LHCN-M2 (cell line): ENCODE measurements around the gene WASF3. TPM values are rescaled to one million over a fixed set of nuclear protein-coding genes. Genes with fewer than 3 reads are reported as not detected.
A peak's percentile ranks its signal among the peaks of the same experiment; 100 is the strongest.

Experiments used
- DNase-seq: peaks from one replicate; pipeline ENCODE4 v3.0.0-alpha.2; 2012; ENCODE audit warnings: low read depth
- total RNA-seq: library from RNA; depleted of rRNA; stranded (reverse); fragments of >200 nt; gene quantifications from 2 replicates; pipeline ENCODE4 v1.2.3, GENCODE V29; 2014

Gene WASF3
- total RNA-seq, 1 experiment from 2014 or later, result 8.3 TPM

DNA sequence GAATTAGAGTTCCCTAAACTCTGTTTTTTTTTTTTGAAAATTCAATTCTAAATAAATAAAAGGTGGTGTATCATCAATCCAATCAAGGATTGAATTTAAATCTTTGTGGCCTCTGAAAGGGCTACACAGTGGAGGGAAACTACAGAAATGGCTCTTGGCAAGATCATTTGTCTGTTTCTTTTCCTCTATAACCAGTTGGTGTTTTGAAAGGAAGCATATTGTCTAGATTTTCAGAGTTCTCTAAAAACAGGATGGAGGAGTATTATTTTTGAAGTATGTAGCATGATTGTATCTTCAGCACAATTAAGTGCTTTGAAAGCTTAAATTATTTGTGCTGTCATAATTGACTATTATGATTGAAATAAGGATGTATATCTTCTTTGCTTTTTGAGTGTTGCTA is 29.8 kb downstream of the WASF3 start:
- no peak for DNase-seq

GRCh38 chr13:26589226-26589625 is 31.7 kb downstream of the WASF3 start:
- DNase-seq, result no peak

- DNase-seq, result no peak
These were observed 32.3 kb downstream of the WASF3 start for GRCh38 chr13:26589754-26590153.

DNA sequence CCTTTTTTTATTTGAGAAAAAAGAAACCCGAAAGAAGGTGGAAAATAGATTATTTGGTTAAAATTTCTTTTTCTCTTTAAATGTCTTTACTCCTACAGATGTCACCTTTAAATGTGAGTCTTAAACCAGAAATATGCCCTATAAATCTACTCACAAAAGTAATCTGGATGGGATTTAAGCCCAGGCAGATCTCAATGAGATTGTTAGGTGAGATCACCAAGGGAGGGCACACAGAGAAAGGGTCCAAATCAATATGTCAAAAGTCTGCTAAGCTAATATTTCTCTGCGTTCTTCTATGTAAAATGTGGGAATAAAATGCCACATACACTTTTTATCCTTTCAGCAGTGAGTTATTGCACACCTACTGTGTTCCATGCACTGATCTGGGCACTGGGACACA is 32.9 kb downstream of the WASF3 start:
- no peak for DNase-seq

DNA sequence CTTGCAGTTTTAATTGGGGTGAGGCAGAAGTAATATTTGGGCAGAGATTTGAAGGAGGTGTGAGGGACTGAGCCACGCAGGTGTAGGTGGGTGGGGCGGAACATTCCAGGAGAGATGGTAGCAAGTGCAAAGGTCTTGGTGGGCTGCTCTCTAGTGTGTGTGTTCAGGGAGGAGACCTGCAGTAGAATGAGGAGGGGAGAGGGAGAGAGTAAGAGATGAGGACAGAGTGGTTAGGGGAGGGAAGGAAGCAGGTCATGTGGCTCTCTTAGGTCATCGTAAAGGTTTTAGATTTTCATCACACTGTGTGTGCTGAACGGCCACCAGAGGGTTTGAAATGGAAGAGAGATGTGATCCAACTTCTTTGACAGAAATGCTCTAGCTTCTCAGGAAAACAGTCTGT is 33.5 kb downstream of the WASF3 start:
- DNase-seq, result no peak

DNA sequence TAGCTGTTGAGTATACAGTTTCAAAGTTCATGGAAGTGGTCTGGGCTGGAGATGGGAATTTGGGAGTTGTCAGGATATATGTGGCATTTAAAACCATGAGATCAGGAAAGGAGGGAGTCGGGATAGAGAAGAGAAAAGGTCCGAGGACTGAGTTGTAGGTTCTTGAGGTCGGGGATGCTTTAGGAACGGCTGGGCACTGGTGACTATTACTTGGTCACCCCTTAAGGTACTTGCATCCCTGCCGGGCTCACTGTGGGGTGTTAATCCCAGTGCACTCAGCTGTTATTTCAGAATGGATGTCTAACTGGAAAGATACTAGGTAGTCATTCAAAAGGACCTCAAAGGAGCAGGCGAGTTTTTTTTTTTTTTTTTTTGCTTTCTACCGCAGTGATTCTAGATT is 34.2 kb downstream of the WASF3 start:
- DNase-seq, result no peak

DNA sequence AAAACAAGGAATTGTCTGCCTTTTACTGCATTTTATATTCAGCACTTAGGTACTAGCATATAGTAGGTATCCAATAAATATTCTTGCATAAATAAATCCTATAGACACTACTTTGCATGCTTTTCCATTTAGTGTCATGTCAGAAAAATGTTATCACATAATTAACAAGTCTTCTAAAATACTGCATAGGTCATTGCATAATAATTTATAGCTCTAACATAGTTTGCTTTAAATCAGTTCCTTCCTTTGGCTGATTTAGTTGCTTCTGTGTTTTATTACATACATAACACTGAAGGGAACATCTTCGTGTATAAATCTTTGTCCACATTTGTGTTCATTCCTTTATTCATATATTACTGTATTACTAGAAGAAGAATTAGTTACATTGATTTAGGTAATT is 36.2 kb downstream of the WASF3 start:
- DNase-seq, result no peak

- no peak for DNase-seq
These were observed 36.9 kb downstream of the WASF3 start for GRCh38 chr13:26594363-26594762.

GRCh38 chr13:26596458-26596857 is 39.0 kb downstream of the WASF3 start:
- no peak for DNase-seq

GRCh38 chr13:26599403-26599802 is 41.9 kb downstream of the WASF3 start:
- DNase-seq, result peak; percentile 14

DNA sequence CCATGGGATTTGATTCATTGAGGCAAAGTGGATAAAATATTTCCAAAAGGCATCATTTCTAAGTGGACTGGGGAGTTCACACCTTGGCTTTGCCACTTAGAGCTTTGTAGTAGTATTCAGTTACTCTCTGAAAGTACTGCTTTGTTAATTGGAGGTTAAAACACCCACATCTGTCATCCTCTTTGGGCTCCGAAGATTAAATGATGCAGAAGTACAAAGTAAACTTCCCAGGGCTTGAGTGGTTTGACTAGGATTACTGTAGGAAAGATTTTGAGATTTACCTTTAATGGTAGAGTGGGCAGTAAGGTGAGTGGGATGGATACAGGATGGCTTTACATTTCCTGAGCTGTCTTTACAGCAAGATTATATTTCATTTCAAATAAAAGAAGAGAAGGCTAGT is 42.4 kb downstream of the WASF3 start:
- DNase-seq, result no peak

GRCh38 chr13:26600343-26600742 is 42.9 kb downstream of the WASF3 start:
- no peak for DNase-seq

DNA sequence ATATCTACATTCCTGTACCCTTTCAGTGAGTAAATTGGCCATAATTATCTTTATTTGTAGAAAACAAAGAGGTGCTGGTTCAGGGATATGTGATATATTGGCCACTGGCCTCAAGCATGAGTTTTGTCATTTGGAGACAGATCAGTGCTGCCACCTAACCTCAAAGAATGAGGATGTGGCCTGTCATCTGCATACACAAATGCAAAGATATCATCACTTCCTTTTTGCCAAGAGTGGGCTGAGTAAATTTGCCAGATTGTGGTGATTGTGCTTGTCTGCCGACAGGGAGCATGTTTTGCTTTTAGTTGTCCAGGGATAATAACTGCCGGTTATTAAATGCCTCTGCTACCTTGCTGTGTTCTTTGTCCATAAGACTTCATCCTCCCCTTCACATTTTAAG is 44.2 kb downstream of the WASF3 start:
- peak; percentile 71 for DNase-seq

DNA sequence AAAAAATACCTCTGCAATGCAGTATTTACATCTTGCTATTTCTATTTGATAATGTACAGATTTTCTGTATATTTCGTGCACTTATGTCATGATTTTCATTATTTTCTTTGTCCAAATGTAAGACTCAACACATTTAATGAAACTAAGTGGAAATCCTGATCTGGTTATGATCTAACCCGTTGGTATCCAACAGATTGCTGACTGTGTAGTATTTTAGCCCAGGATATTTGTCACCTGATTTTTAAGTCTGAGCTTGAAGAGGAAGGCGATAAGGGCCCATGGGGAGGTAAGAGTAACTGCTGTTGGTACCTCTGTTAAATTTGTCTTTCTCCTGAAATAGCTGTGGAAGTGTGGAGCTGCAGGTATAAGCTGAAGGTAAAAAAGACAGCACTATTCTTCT is 45.3 kb downstream of the WASF3 start:
- no peak for DNase-seq

DNA sequence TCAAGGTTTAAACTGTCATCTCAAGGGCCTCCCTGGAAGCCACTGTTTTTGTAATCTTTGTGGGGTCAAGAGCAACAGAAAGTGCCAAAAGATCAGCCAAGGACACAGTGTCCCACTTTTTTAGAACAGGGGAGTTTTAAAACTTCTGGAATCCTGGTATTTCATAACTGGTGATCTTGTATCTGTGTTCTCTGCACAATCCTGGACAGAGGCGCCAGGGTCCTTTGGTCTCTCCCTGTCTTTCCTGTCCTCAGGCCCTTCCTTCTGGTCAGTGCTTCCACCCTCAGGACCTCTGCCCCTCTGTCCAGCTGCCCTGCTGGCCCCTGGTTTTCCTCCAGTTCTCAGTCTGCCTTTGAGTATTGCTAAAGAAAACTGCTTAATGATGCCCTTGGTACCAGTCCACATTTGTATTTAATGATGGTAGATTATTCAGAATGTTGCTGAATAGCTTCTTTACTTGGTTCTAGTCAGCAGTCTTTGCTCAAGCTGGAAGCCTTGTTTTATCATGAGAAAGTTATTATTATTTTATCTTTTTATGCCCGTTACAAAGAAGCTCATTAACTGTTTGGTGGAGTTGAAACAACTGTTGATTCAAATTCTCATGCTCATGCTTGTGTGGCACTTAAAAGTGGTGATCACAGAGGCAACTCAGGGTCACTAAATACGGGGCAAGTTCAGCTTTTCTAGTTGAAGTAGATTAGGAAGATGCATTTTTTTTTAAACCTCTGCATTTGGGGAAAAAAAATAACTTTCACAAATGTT is 47.5 kb downstream of the WASF3 start:
- peak; percentile 24 for DNase-seq

DNA sequence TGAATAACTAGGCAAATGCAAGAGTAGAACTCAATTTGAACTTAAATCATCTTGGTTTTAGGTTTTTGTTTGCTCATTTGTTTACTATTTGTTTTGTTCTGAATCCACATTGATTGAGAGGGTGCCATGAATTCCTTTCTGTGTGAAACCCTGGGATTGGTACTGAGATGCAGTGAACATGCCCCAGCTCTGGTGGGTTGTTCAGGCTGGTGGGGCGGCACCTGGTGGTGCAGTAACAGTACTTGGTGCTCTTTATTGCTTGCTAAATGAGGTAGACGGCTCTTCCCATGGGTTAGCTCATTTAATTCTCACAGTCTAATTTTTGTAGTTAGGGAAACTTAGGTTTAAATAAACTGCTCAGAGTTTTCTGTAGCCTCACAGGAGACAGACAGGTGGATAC is 48.4 kb downstream of the WASF3 start:
- no peak for DNase-seq

- DNase-seq, result no peak
These were observed 49.1 kb downstream of the WASF3 start for GRCh38 chr13:26606631-26607030.

- DNase-seq, result no peak
These were observed 57.2 kb downstream of the WASF3 start for GRCh38 chr13:26614721-26615120.

- DNase-seq, result peak; percentile 85
These were observed 58.6 kb downstream of the WASF3 start for GRCh38 chr13:26616126-26616525.

DNA sequence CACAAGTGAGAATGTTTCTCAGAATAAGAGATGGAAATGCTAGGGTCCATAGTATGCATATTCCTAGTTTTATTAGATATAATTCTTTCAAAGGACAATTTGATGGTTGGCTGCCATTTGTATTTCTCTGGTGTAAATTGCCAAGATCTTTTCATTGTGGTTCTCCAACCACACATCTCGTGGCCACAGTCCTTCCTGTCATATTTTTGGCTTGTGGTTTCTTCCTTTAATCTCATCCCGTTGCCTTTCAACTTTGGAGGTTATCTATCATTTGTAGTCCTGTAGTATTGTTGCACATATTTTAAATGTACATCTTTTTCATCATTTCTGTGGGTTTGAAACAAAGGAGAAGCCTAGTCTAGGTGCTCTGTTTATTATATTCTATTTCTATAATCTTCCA is 61.2 kb downstream of the WASF3 start:
- peak; percentile 58 for DNase-seq

- DNase-seq, result peak; percentile 94
These were observed 61.9 kb downstream of the WASF3 start for GRCh38 chr13:26619358-26619757.

GRCh38 chr13:26621731-26622401 is 64.4 kb downstream of the WASF3 start:
- no peak for DNase-seq

DNA sequence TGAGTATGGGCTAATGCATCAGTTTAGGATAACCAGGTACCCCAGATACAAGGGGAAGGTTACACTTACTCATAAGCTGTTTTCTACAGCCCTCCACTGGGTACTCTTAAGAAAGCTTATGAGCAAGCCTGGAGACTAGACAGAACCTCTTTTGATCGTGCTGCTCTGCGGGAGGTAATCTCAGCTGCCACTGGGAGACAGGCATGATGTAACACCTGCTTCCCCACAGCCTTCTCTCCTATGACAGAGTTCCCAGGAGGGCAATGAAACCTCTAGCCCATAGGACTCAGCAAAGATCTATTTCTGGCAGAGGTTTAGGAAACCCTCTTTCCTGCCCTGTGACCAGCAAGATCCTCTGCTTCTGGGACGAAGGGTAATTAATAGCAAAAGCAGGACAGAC is 65.6 kb downstream of the WASF3 start:
- peak; percentile 55 for DNase-seq
